ENCODE measurements around the gene EFNA4. TPM values are rescaled to one million over a fixed set of nuclear protein-coding genes. Genes with fewer than 3 reads are reported as not detected.

EFNA4 gene
- total and polyA plus RNA-seq, 2 donors (not counting 1 experiment from before 2014, with no cell fraction given): 8.4 to 10.6 TPM

- Mint-ChIP-seq H3K4me1 (peaks cover 40% of the 10 kb centered on the region), H3K4me3 (no peak overlapping the region), H3K27me3 (peaks cover 23% of the 10 kb centered on the region), H3K9me3 (ENCODE audit: insufficient read depth) (no peaks in the 10 kb centered on the region), H3K27ac (no peak overlapping the region)
- ATAC-seq (ENCODE audit: low read depth) (no peak), DNase-seq (peak; percentile 18)
- TF ChIP-seq CTCF (IDR thresholded peaks at IDR 0.05) (no peak), EZH2 (IDR thresholded peaks at IDR 0.05; ENCODE audit: borderline replicate concordance, insufficient read depth, low read depth, low read length, poor library complexity, severe bottlenecking) (no peak)
- H3K4me3 ChIP-seq (ENCODE audit: control extremely low read depth in 1 of 5, extremely low read depth in 1 of 5, insufficient read depth in 1 of 5, low read depth in 2 of 5, low read length in 4 of 5): no peak overlapping the region
- peaks cover 32% of the 10 kb centered on the region for H4K20me1 ChIP-seq (ENCODE audit: control insufficient read depth, insufficient read depth, low read length, poor library complexity, severe bottlenecking)
- WGBS (ENCODE audit: insufficient coverage): 60% methylated on average over 4 of the region's 8 CpGs
- intact Hi-C loops (cut with micrococcal nuclease): loop anchor here (5.0 kb wide), 1 partner anchor 190 kb away; the partner anchor contains the start of gene HCN3
- no peak overlapping the region for H2AFZ ChIP-seq (ENCODE audit: insufficient read depth, low read depth, low read length, poor library complexity, severe bottlenecking)
- peaks cover 45 to 50% of the 10 kb centered on the region in 2 donors for H3K4me1 ChIP-seq (ENCODE audit: control insufficient read depth in 2 of 2, insufficient read depth in 2 of 2, low read length in 2 of 2)
- CTCF ChIA-PET: interaction anchor here (0.6 to 5.5 kb wide), 8 partner anchors 8 to 608 kb away, joined by 3 to 184 read pairs (median 29); partner anchors contain the start of genes EFNA4, KRTCAP2, SLC50A1 and TRIM46
- H3K4me2 ChIP-seq (replicated peaks; ENCODE audit: low read depth, low read length, poor library complexity, severe bottlenecking): no peak overlapping the region
- H3K9me3 ChIP-seq (ENCODE audit: control extremely low read depth in 1 of 3, control insufficient read depth in 2 of 3, insufficient read depth in 1 of 3, low read length in 2 of 3): peaks cover 0 to 13% (median 0%) of the 10 kb centered on the region in 3 donors
- H3K79me2 ChIP-seq (ENCODE audit: control insufficient read depth, insufficient read depth, low read length): no peaks in the 10 kb centered on the region
- H3K9ac ChIP-seq (ENCODE audit: low read length): no peak overlapping the region
- no peaks in the 10 kb centered on the region for H3K36me3 ChIP-seq (replicated peaks in 1 of 2; ENCODE audit: control extremely low read depth in 1 of 2, control insufficient read depth in 1 of 2, extremely low read depth in 1 of 2, insufficient read depth in 2 of 2, low read length in 1 of 2)
- H3K27ac ChIP-seq (ENCODE audit: low read length in 2 of 2): no peak overlapping the region
- POLR2A ChIA-PET: interaction anchor here (1.1 kb wide), 1 partner anchor 86 kb away, joined by 3 read pairs; the partner anchor contains the start of gene KRTCAP2
- H3K27me3 ChIP-seq (replicated peaks in 1 of 4; ENCODE audit: control extremely low read depth in 1 of 4, control insufficient read depth in 3 of 4, insufficient read depth in 4 of 4, low read length in 3 of 4): peaks cover 0 to 31% (median 22%) of the 10 kb centered on the region in 4 experiments
Measured at GRCh38 chr1:155086856-155087535, 23.5 kb downstream of the EFNA4 start.
